Limb (tissue), 2 donors: ENCODE results near the gene HOXB6.
A peak's percentile ranks its signal among the peaks of the same experiment; 100 is the strongest.

Experiments used
- DNase-seq, 2 donors: peaks; one replicate each; pipeline ENCODE4 v3.0.0-alpha.2; 2016; ENCODE audit errors: extremely low spot score in 2 of 2

Gene HOXB6

GRCh38 chr17:48621410-48622392 lies 16.9 kb upstream of the HOXB6 start:
- peak in 1 of 2 donors; percentile 57 for DNase-seq

GRCh38 chr17:48620461-48621139 lies 15.8 kb upstream of the HOXB6 start:
- peak in 1 of 2 donors; percentile 54 for DNase-seq

- peak in 1 of 2 donors; percentile 68 for DNase-seq
These were observed 15.2 kb upstream of the HOXB6 start for GRCh38 chr17:48619826-48620449.

- DNase-seq: peak; percentile 88 to 96
These were observed 13.6 kb upstream of the HOXB6 start for GRCh38 chr17:48618256-48618896.

- DNase-seq: no peak
These were observed 12.9 kb upstream of the HOXB6 start for GRCh38 chr17:48617471-48618255.

GRCh38 chr17:48616717-48617470 lies 12.1 kb upstream of the HOXB6 start:
- DNase-seq: no peak

GRCh38 chr17:48615963-48616716 lies 11.4 kb upstream of the HOXB6 start:
- DNase-seq: no peak

GRCh38 chr17:48615047-48615962 lies 10.5 kb upstream of the HOXB6 start, which contains the start of gene HOXB8:
HOXB8 (minus strand) TSS chr17:48615292; CDS start chr17:48614704, 588 bp downstream.
- DNase-seq: peak in 1 of 2 donors; percentile 70

- DNase-seq: no peak
These were observed 9.3 kb upstream of the HOXB6 start for GRCh38 chr17:48613862-48614694.

- no peak for DNase-seq
These were observed 8.3 kb upstream of the HOXB6 start for GRCh38 chr17:48612854-48613691.

- no peak for DNase-seq
These were observed 7.7 kb upstream of the HOXB6 start for GRCh38 chr17:48612456-48612853.

- DNase-seq: peak in 1 of 2 donors; percentile 85
These were observed 7.1 kb upstream of the HOXB6 start for GRCh38 chr17:48611681-48612455.

GRCh38 chr17:48611213-48611612 lies 6.4 kb upstream of the HOXB6 start:
- no peak for DNase-seq

GRCh38 chr17:48610282-48611211 lies 5.8 kb upstream of the HOXB6 start, which contains the start of gene HOXB7:
HOXB7 (minus strand) TSS chr17:48611017; CDS start chr17:48610918, 99 bp downstream.
- peak; percentile 47 to 90 for DNase-seq
